Karpas-422 (cell line): Measurements from ENCODE around the gene NTN3. TPM values are rescaled to one million over a fixed set of nuclear protein-coding genes. Genes with fewer than 3 reads are reported as not detected.

ENCODE experiments used
- DNase-seq: peaks from one replicate; pipeline ENCODE4 v3.0.0-alpha.2; 2015
- H2AFZ ChIP-seq: fragments of 200-600 bp; sonication (generic); 2 replicates; pipeline ENCODE4 v1.6.1; 2014; ENCODE audit warnings: antibody characterized with exemption, low read length, mixed read lengths
- H3K27ac ChIP-seq: fragments of 200-600 bp; sonication (generic); 2 replicates; pipeline ENCODE4 v1.5.1; 2014; ENCODE audit warnings: mild to moderate bottlenecking, low read length, moderate library complexity
- H3K27me3 ChIP-seq: fragments of 200-600 bp; sonication (generic); 2 replicates; pipeline ENCODE4 v1.6.1; 2014; ENCODE audit warnings: low read length, mixed read lengths
- H3K36me3 ChIP-seq: fragments of 200-600 bp; sonication (generic); 2 replicates; pipeline ENCODE4 v1.6.1; 2014; ENCODE audit warnings: low read length, mixed read lengths; ENCODE audit not compliant: insufficient read depth
- H3K4me1 ChIP-seq: fragments of 200-600 bp; sonication (generic); 2 replicates; pipeline ENCODE4 v1.6.1; 2014; ENCODE audit warnings: mild to moderate bottlenecking, low read length, mixed read lengths
- H3K4me2 ChIP-seq: fragments of 200-600 bp; sonication (generic); 2 replicates; pipeline ENCODE4 v1.6.1; 2014; ENCODE audit warnings: low read length, low read depth, mild to moderate bottlenecking; ENCODE audit not compliant: poor library complexity, severe bottlenecking
- H3K4me3 ChIP-seq: fragments of 200-600 bp; sonication (generic); 2 replicates; pipeline ENCODE4 v1.5.1; 2014; ENCODE audit warnings: mild to moderate bottlenecking, antibody characterized with exemption, low read length, mixed read lengths
- H3K79me2 ChIP-seq: fragments of 200-600 bp; sonication (generic); 2 replicates; pipeline ENCODE4 v1.6.1; 2014; ENCODE audit warnings: mild to moderate bottlenecking, low read length, mixed read lengths
- H3K9ac ChIP-seq: fragments of 200-600 bp; sonication (generic); 2 replicates; pipeline ENCODE4 v1.6.0; 2014; ENCODE audit warnings: low read length
- H3K9me2 ChIP-seq: fragments of 200-600 bp; sonication (generic), shearing (Covaris generic); replicated peaks from 2 replicates; pipeline ENCODE4 v1.6.0; 2014; ENCODE audit warnings: mild to moderate bottlenecking, low read length, moderate library complexity; ENCODE audit not compliant: insufficient read depth
- H3K9me3 ChIP-seq: fragments of 300-700, 200-600 bp; sonication (generic); 2 replicates; pipeline ENCODE4 v1.6.1; 2014; ENCODE audit warnings: low read length, mixed read lengths
- H4K20me1 ChIP-seq: fragments of 200-600 bp; sonication (generic); 2 replicates; pipeline ENCODE4 v1.6.1; 2014; ENCODE audit warnings: mild to moderate bottlenecking, antibody characterized with exemption, low read length, low read depth; ENCODE audit not compliant: insufficient read depth
- total RNA-seq: library from RNA; depleted of rRNA; stranded (reverse); fragments of >200 nt; shearing (Covaris generic); gene quantifications from 2 replicates; pipeline ENCODE4 v1.2.3, GENCODE V29; 2014; ENCODE audit warnings: low replicate concordance

Gene NTN3
- total RNA-seq, 1 experiment from 2014 or later = 0.45 TPM

DNA sequence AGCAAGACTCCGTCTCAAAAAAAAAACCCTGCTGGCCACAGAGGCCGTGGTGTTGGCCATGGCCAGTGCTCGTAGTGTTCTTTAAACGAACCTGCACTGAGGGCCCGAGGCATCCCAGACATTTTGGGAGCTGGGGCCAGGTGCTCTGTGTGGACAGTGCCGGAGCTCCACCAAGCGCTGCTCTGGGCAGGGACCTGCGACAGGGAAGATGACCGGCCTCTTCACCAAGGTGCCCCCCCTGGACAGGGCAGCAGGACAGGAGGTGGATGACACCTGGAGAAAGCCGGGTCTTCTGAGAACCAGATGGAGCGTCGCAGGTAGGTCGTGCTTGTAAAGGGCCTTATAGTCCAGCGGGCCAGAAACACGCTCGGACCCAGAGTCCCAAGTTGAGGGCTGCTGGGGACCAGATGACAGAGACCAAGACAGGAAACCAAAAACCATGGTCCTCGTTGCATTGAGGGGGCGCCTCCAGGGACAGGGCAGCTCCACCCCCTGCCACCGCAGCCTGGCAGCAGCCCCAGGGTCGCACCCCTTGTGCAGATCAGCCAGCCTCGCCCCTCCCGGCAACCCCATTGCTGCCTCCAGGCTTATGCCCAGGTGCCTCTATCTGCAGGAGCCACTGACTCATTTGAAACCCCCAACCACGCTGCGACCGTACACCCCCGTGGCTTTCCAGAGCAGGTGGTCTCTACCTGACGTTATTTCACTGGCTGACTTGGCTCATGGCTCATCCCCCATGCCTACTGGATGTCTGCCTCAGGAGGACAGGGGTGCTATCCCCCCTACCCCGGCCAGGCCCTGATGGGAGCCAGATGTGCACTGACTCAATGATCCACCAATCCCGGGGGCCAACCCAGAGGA lies 4.2 kb upstream of the NTN3 start:
- peak overlapping the region; percentile 94 for H3K27ac ChIP-seq
- no peaks in the 10 kb centered on the region for H3K9me3 ChIP-seq
- peak overlapping the region; percentile 86 for H3K9ac ChIP-seq
- peak overlapping the region; percentile 96 for H3K4me2 ChIP-seq
- H2AFZ ChIP-seq = no peak overlapping the region
- no peaks in the 10 kb centered on the region for H3K36me3 ChIP-seq
- H4K20me1 ChIP-seq = 0 out of 2 replicates have a peak, but pooled peaks cover 4% of the 10 kb centered on the region
- H3K79me2 ChIP-seq = no peaks in the 10 kb centered on the region
- DNase-seq = peak; percentile 55
- H3K4me3 ChIP-seq = peak overlapping the region; percentile 67; the same call in 1 of the 2 replicates
- H3K4me1 ChIP-seq = peaks cover 53% of the 10 kb centered on the region
- H3K27me3 ChIP-seq = no peaks in the 10 kb centered on the region
- H3K9me2 ChIP-seq = no peaks in the 10 kb centered on the region

DNA sequence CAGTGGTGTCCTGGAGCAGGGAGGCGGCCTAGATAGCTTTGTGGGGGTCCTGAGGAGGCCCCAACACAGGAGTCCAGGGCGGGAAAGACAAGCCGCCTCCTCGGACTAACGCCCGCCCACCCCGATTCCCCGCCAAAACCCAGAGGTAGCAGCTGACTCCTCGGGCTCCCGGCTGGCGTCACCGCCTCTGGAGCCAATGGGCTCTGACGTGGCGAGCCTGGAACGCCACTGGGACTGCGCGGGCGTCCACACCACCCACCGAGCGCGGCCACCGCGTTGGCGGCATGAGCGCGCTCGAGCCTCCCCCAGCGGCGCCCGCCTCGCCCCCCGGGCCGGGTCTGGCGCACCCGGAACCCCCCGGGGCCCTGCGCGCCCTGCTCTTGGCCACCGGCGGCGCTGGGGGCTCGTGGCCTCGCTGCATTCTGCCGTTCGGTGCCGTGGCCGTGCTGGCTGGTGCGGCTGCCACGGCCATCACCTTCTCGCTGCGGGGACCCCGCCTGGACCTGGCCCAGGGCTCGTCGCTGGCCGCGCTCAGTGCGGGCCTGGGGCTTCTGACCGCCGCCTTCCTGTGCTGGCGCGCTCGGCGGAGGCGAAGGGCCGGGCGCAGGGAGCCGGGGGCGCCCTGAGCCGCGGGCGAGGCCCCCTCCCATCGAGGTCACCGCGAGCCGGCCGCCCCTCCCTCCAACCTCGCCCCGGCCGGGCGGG lies 3.4 kb upstream of the NTN3 start:
- Histone ChIP-seq H3K79me2 (no peaks in the 10 kb centered on the region), H3K27me3 (no peaks in the 10 kb centered on the region), H4K20me1 (peaks cover 9% of the 10 kb centered on the region; the same call in 1 of the 2 replicates), H3K36me3 (no peaks in the 10 kb centered on the region), H3K4me1 (peaks cover 61% of the 10 kb centered on the region), H3K9me2 (no peaks in the 10 kb centered on the region), H3K9me3 (no peaks in the 10 kb centered on the region), H2AFZ (no peak overlapping the region), H3K9ac (peak overlapping the region; percentile 86), H3K4me2 (peak overlapping the region; percentile 96), H3K4me3 (peak overlapping the region; percentile 67), H3K27ac (peak overlapping the region; percentile 94)
- peak; percentile 84 for DNase-seq

DNA sequence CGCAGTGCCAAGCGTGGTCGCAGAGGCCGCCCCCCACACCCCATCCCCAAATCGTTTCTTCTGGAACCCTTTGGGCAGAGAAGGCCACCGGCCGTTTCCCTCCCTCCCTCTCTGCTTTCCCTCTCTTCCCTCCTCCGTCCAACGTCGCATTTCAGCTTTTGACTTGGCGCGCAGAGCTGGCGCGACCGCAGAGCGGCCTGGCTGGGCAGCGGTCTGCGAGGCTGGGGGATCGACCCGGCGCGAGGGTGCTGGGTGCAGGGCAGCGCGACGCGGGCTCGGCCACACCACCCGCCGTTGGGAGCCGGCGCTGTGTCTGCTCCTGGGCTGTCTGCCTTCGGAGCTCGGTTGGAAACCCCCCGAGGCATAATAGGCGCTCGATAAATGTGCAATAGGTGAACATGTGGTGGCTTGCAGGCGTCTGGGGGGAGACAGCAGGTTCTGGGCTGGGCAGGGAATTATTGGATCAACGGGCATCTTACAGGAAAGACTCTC lies 2.8 kb upstream of the NTN3 start:
- H3K9ac ChIP-seq = peak overlapping the region; percentile 86
- H3K27me3 ChIP-seq = no peaks in the 10 kb centered on the region
- no peak for DNase-seq
- peaks cover 67% of the 10 kb centered on the region for H3K4me1 ChIP-seq
- peaks cover 9% of the 10 kb centered on the region; the same call in 1 of the 2 replicates for H4K20me1 ChIP-seq
- H2AFZ ChIP-seq = no peak overlapping the region
- no peaks in the 10 kb centered on the region for H3K9me2 ChIP-seq
- no peaks in the 10 kb centered on the region for H3K79me2 ChIP-seq
- H3K27ac ChIP-seq = peak overlapping the region; percentile 94
- H3K4me2 ChIP-seq = peak overlapping the region; percentile 96
- H3K36me3 ChIP-seq = no peaks in the 10 kb centered on the region
- H3K4me3 ChIP-seq = peak overlapping the region; percentile 67
- no peaks in the 10 kb centered on the region for H3K9me3 ChIP-seq

DNA sequence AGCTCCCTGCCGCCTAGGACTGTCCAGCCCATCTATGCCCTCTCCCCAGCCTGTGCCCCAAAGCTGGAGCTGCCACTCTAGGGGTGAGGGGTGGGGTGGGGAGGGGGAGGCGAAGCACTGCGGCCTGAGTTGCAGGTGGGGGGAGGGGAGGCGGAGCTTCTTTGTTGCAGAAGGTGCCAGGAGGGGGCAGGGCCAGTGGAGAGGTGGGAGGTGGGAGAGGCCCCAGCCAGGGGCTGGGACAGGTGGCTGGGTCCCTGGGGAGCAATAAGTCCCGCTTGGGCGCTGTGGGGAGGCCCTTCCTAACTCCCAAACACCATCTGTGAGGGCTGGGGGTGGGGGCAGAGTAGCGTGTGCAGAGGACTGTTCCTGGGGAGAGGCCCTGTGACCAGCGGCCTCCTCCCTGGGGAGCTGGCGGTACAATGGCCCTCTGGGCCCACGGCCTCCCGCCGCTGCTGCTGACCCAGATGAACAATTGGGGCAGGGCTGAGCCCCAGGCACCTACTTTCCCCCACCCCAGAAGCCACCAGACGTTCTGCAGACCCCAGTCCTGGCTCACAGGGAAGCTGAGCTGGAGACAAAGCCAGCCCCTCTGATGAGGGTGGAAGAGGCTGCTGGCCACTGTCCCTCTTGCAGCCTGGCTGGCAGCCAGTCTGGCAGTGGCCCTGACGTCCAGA lies 2.2 kb upstream of the NTN3 start:
- H3K27ac ChIP-seq = peak overlapping the region; percentile 94
- H4K20me1 ChIP-seq = peaks cover 9% of the 10 kb centered on the region; the same call in 1 of the 2 replicates
- no peaks in the 10 kb centered on the region for H3K36me3 ChIP-seq
- H3K4me2 ChIP-seq = peak overlapping the region; percentile 96
- peaks cover 71% of the 10 kb centered on the region for H3K4me1 ChIP-seq
- H3K9ac ChIP-seq = peak overlapping the region; percentile 86
- no peaks in the 10 kb centered on the region for H3K79me2 ChIP-seq
- no peaks in the 10 kb centered on the region for H3K9me3 ChIP-seq
- no peaks in the 10 kb centered on the region for H3K9me2 ChIP-seq
- DNase-seq = peak; percentile 96
- H2AFZ ChIP-seq = no peak overlapping the region
- H3K4me3 ChIP-seq = peak overlapping the region; percentile 67
- H3K27me3 ChIP-seq = no peaks in the 10 kb centered on the region

DNA sequence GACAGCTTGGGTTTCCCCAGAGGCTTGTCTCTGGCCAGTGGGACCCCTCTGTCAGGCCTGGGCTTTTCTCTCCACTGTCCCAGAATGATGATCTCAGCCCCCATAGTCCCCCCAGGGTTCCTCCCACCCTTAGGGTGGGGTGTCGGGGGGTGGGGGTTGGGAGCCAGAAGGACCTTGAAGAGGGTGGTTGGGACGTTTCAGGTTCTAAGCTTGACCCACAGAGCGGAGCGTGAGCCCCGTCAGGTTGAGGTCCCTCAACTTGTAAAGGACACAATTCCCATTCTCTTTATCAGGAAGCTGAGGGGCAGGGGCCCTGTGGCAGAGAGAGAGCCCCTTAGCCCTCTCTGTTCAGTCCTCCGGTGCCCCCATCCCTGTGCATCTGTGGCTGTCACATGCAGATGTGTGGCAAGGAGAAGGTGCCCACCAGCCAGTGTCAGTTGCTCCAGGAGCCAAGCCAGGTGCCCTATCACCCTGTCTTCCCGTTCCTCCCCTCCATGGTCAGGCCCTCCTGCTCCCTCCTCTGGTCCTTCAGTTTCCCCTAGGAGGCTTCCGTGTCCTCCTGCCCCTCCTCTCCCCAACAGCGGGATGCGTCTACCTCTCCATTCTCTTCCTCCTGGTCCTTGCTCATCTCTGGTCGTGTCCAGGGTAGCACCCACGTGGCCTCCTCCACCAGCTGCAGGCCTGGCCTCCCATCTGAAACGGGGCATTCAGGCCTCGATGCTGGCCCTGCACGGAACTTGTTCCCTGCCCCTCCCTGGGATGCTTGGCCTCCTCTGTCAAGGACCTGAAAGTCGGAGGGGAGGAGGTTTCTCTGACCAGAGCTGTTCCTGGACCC lies 1.5 kb upstream of the NTN3 start:
- H3K36me3 ChIP-seq = no peaks in the 10 kb centered on the region
- H3K4me2 ChIP-seq = peak overlapping the region; percentile 96
- peak; percentile 75 for DNase-seq
- peak overlapping the region; percentile 67 for H3K4me3 ChIP-seq
- H3K4me1 ChIP-seq = peaks cover 78% of the 10 kb centered on the region
- no peaks in the 10 kb centered on the region for H3K9me3 ChIP-seq
- H3K79me2 ChIP-seq = peaks cover 5% of the 10 kb centered on the region; the same call in 1 of the 2 replicates
- peaks cover 6% of the 10 kb centered on the region; the same call in 1 of the 2 replicates for H4K20me1 ChIP-seq
- H3K27me3 ChIP-seq = no peaks in the 10 kb centered on the region
- peak overlapping the region; percentile 83 for H3K9ac ChIP-seq
- no peaks in the 10 kb centered on the region for H3K9me2 ChIP-seq
- H2AFZ ChIP-seq = no peak overlapping the region
- peak overlapping the region; percentile 94 for H3K27ac ChIP-seq

DNA sequence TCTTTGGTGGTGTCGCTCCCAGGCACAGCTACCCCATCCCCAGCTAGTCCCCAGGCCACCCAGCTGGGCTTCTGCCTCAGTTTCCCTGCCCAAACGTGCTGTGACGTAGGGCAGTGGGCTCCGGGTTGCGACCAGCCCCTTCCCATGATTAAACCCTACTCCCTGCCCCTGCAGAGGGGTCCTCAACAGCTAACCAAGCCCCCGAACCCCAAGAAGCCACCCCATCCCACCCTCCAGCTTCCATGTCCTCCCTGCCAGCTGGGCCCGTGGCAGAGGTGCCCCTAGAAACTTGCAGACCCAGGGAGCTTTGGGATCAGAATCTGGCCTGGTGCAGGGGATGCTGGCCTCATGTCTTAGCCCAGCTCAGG lies 879 bp upstream of the NTN3 start:
- H3K4me1 ChIP-seq = peaks cover 79% of the 10 kb centered on the region
- peak overlapping the region; percentile 96 for H3K4me2 ChIP-seq
- H3K27ac ChIP-seq = peak overlapping the region; percentile 94
- no peak for DNase-seq
- peaks cover 6% of the 10 kb centered on the region; the same call in 1 of the 2 replicates for H4K20me1 ChIP-seq
- peak overlapping the region; percentile 83 for H3K9ac ChIP-seq
- no peaks in the 10 kb centered on the region for H3K36me3 ChIP-seq
- no peaks in the 10 kb centered on the region for H3K27me3 ChIP-seq
- H3K4me3 ChIP-seq = peak overlapping the region; percentile 67; the same call in 1 of the 2 replicates
- H2AFZ ChIP-seq = no peak overlapping the region
- no peaks in the 10 kb centered on the region for H3K9me3 ChIP-seq
- no peaks in the 10 kb centered on the region for H3K9me2 ChIP-seq
- peaks cover 7% of the 10 kb centered on the region; the same call in 1 of the 2 replicates for H3K79me2 ChIP-seq

DNA sequence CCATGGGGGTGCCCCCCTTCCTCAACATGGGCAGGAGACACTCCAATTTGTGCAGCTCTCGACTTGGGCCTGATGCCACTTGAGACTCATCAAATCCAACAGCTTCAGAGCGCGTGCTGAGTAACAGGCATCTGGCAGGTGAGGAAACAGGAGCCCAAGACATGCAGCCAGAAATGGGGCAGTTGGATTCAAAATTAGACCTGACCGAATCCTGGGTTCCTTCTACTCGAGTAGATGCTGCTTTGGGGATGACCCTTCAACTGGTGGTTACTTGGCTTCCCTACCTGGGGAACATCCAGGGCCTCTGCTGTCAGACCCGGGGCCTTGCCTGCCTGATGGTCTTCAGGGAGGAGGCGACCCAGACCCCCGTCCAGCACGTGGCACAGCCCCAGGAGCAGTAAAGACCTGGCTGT lies 488 bp upstream of the NTN3 start:
- peak overlapping the region; percentile 100; the same call in 1 of the 2 replicates for H3K4me3 ChIP-seq
- no peaks in the 10 kb centered on the region for H3K36me3 ChIP-seq
- H2AFZ ChIP-seq = no peak overlapping the region
- H3K27ac ChIP-seq = peak overlapping the region; percentile 94
- H4K20me1 ChIP-seq = peaks cover 8% of the 10 kb centered on the region; the same call in 1 of the 2 replicates
- no peaks in the 10 kb centered on the region for H3K9me2 ChIP-seq
- peak; percentile 81 for DNase-seq
- H3K27me3 ChIP-seq = no peaks in the 10 kb centered on the region
- H3K9me3 ChIP-seq = no peaks in the 10 kb centered on the region
- H3K9ac ChIP-seq = peak overlapping the region; percentile 83
- H3K4me2 ChIP-seq = peak overlapping the region; percentile 96
- H3K4me1 ChIP-seq = peaks cover 81% of the 10 kb centered on the region
- peaks cover 11% of the 10 kb centered on the region for H3K79me2 ChIP-seq
